ENCODE results near the gene ATP6V1E1.

ATP6V1E1 gene

GRCh38 chr22:17549655-17550054 is 78.9 kb downstream of the ATP6V1E1 start:
- Histone ChIP-seq H3K4me3 (ENCODE audit: low read length in 2 of 2) (no peak overlapping the region), H3K27ac (ENCODE audit: low read depth in 2 of 2, low read length in 2 of 2) (no peak overlapping the region), H3K4me1 (ENCODE audit: control insufficient read depth in 2 of 2, insufficient read depth in 2 of 2, low read length in 2 of 2) (no peaks in the 10 kb centered on the region), H3K27me3 (ENCODE audit: control insufficient read depth in 2 of 2, insufficient read depth in 2 of 2, low read length in 2 of 2) (no peaks in the 10 kb centered on the region), H3K9me3 (ENCODE audit: control insufficient read depth in 2 of 2, low read length in 2 of 2) (no peaks in the 10 kb centered on the region), H3K36me3 (ENCODE audit: control insufficient read depth in 2 of 2, insufficient read depth in 2 of 2, low read length in 2 of 2) (no peaks in the 10 kb centered on the region), H3K9ac (ENCODE audit: low read depth in 1 of 2, low read length in 2 of 2) (no peak overlapping the region)

- no peaks in the 10 kb centered on the region for H3K9me3 ChIP-seq (ENCODE audit: control insufficient read depth in 2 of 2, low read length in 2 of 2)
- H3K9ac ChIP-seq (ENCODE audit: low read depth in 1 of 2, low read length in 2 of 2): no peak overlapping the region
- H3K4me3 ChIP-seq (ENCODE audit: low read length in 2 of 2): no peak overlapping the region
- no peak overlapping the region for H3K27ac ChIP-seq (ENCODE audit: low read depth in 2 of 2, low read length in 2 of 2)
- H3K36me3 ChIP-seq (ENCODE audit: control insufficient read depth in 2 of 2, insufficient read depth in 2 of 2, low read length in 2 of 2): no peaks in the 10 kb centered on the region
- H3K4me1 ChIP-seq (ENCODE audit: control insufficient read depth in 2 of 2, insufficient read depth in 2 of 2, low read length in 2 of 2): no peaks in the 10 kb centered on the region
- no peaks in the 10 kb centered on the region for H3K27me3 ChIP-seq (ENCODE audit: control insufficient read depth in 2 of 2, insufficient read depth in 2 of 2, low read length in 2 of 2)
Observed at GRCh38 chr22:17549183-17549582, 79.4 kb downstream of the ATP6V1E1 start.

GRCh38 chr22:17548756-17549035 is 79.9 kb downstream of the ATP6V1E1 start:
- Histone ChIP-seq H3K4me3 (ENCODE audit: low read length in 2 of 2) (no peak overlapping the region), H3K9me3 (ENCODE audit: control insufficient read depth in 2 of 2, low read length in 2 of 2) (no peaks in the 10 kb centered on the region), H3K4me1 (ENCODE audit: control insufficient read depth in 2 of 2, insufficient read depth in 2 of 2, low read length in 2 of 2) (no peaks in the 10 kb centered on the region), H3K36me3 (ENCODE audit: control insufficient read depth in 2 of 2, insufficient read depth in 2 of 2, low read length in 2 of 2) (no peaks in the 10 kb centered on the region), H3K27me3 (ENCODE audit: control insufficient read depth in 2 of 2, insufficient read depth in 2 of 2, low read length in 2 of 2) (no peaks in the 10 kb centered on the region), H3K9ac (ENCODE audit: low read depth in 1 of 2, low read length in 2 of 2) (no peak overlapping the region), H3K27ac (ENCODE audit: low read depth in 2 of 2, low read length in 2 of 2) (no peak overlapping the region)

- Histone ChIP-seq H3K27ac (ENCODE audit: low read depth in 2 of 2, low read length in 2 of 2) (no peak overlapping the region), H3K4me3 (ENCODE audit: low read length in 2 of 2) (no peak overlapping the region), H3K9me3 (ENCODE audit: control insufficient read depth in 2 of 2, low read length in 2 of 2) (no peaks in the 10 kb centered on the region), H3K27me3 (ENCODE audit: control insufficient read depth in 2 of 2, insufficient read depth in 2 of 2, low read length in 2 of 2) (no peaks in the 10 kb centered on the region), H3K9ac (ENCODE audit: low read depth in 1 of 2, low read length in 2 of 2) (no peak overlapping the region), H3K36me3 (ENCODE audit: control insufficient read depth in 2 of 2, insufficient read depth in 2 of 2, low read length in 2 of 2) (no peaks in the 10 kb centered on the region), H3K4me1 (ENCODE audit: control insufficient read depth in 2 of 2, insufficient read depth in 2 of 2, low read length in 2 of 2) (no peaks in the 10 kb centered on the region)
Observed at GRCh38 chr22:17548010-17548755, 80.4 kb downstream of the ATP6V1E1 start.

GRCh38 chr22:17542452-17542851 is 86.1 kb downstream of the ATP6V1E1 start:
- H3K9me3 ChIP-seq (ENCODE audit: control insufficient read depth in 2 of 2, low read length in 2 of 2): no peaks in the 10 kb centered on the region
- H3K27me3 ChIP-seq (ENCODE audit: control insufficient read depth in 2 of 2, insufficient read depth in 2 of 2, low read length in 2 of 2): no peaks in the 10 kb centered on the region
- H3K27ac ChIP-seq (ENCODE audit: low read depth in 2 of 2, low read length in 2 of 2): no peak overlapping the region
- H3K4me3 ChIP-seq (ENCODE audit: low read length in 2 of 2): no peak overlapping the region
- H3K9ac ChIP-seq (ENCODE audit: low read depth in 1 of 2, low read length in 2 of 2): no peak overlapping the region
- H3K36me3 ChIP-seq (ENCODE audit: control insufficient read depth in 2 of 2, insufficient read depth in 2 of 2, low read length in 2 of 2): no peaks in the 10 kb centered on the region
- no peaks in the 10 kb centered on the region for H3K4me1 ChIP-seq (ENCODE audit: control insufficient read depth in 2 of 2, insufficient read depth in 2 of 2, low read length in 2 of 2)
